Measurements from ENCODE around the gene COMMD6.

Gene COMMD6

GRCh38 chr13:75479102-75479740 lies 58.4 kb downstream of the COMMD6 start:
- peak overlapping the region; percentile 94 for H3K9ac ChIP-seq (ENCODE audit: low read length)
- DNase-seq = no peak
- H3K79me1 ChIP-seq (replicated peaks; ENCODE audit: low read length, poor library complexity, severe bottlenecking) = peaks cover 12% of the 10 kb centered on the region
- H3K36me3 ChIP-seq (ENCODE audit: control insufficient read depth in 1 of 2, insufficient read depth in 2 of 2, low read depth in 1 of 2, low read length in 2 of 2) = no peaks in the 10 kb centered on the region
- H2AK5ac ChIP-seq (ENCODE audit: low read length, severe bottlenecking) = no peak overlapping the region
- H3K27ac ChIP-seq (ENCODE audit: low read length, poor library complexity, severe bottlenecking) = no peak overlapping the region
- no peak overlapping the region for H2AFZ ChIP-seq (ENCODE audit: low read depth, low read length)
- no peak overlapping the region for H3K4me2 ChIP-seq (ENCODE audit: low read length, poor library complexity, severe bottlenecking)
- H3K4me3 ChIP-seq (ENCODE audit: insufficient read depth in 1 of 2, low read depth in 1 of 2, low read length in 2 of 2) = peak overlapping the region in 1 of 2 experiments; percentile 94
- no peaks in the 10 kb centered on the region for H3K27me3 ChIP-seq (ENCODE audit: control insufficient read depth in 1 of 2, insufficient read depth in 1 of 2, low read length in 2 of 2)
- no peak overlapping the region for H3K23ac ChIP-seq (ENCODE audit: low read length in 2 of 2)
- H2BK12ac ChIP-seq (ENCODE audit: low read length in 2 of 2) = no peak overlapping the region
- no peak overlapping the region for H2BK15ac ChIP-seq (ENCODE audit: low read depth, poor library complexity, severe bottlenecking)
- no peak overlapping the region for H3K18ac ChIP-seq (ENCODE audit: low read depth in 1 of 2, low read length in 2 of 2)
- H2BK120ac ChIP-seq (ENCODE audit: low read depth, low read length) = no peak overlapping the region
- no peak overlapping the region for H4K91ac ChIP-seq (ENCODE audit: low read length)
- peaks cover 9% of the 10 kb centered on the region for H3K4me1 ChIP-seq (ENCODE audit: control insufficient read depth, insufficient read depth, low read depth, low read length)
- H2BK5ac ChIP-seq (ENCODE audit: low read depth, low read length, poor library complexity, severe bottlenecking) = no peak overlapping the region
- 100% methylated on average over 1 of the region's 5 CpGs for WGBS
- no peaks in the 10 kb centered on the region for H3K9me3 ChIP-seq (ENCODE audit: control insufficient read depth, low read length)
- no peak overlapping the region for H3K14ac ChIP-seq (ENCODE audit: low read length in 2 of 2)
- H4K8ac ChIP-seq (ENCODE audit: low read length) = no peak overlapping the region
- no peak overlapping the region for H3K4ac ChIP-seq (ENCODE audit: low read depth in 1 of 2, low read length in 2 of 2)

- H3K36me3 ChIP-seq (ENCODE audit: control insufficient read depth in 1 of 2, insufficient read depth in 2 of 2, low read depth in 1 of 2, low read length in 2 of 2) = no peaks in the 10 kb centered on the region
- H4K91ac ChIP-seq (ENCODE audit: low read length) = no peak overlapping the region
- no peak overlapping the region for H2BK15ac ChIP-seq (ENCODE audit: low read depth, poor library complexity, severe bottlenecking)
- H3K23ac ChIP-seq (ENCODE audit: low read length in 2 of 2) = no peak overlapping the region
- no peak overlapping the region for H3K4ac ChIP-seq (ENCODE audit: low read depth in 1 of 2, low read length in 2 of 2)
- H3K14ac ChIP-seq (ENCODE audit: low read length in 2 of 2) = no peak overlapping the region
- no peaks in the 10 kb centered on the region for H3K27me3 ChIP-seq (ENCODE audit: control insufficient read depth in 1 of 2, insufficient read depth in 1 of 2, low read length in 2 of 2)
- H4K8ac ChIP-seq (ENCODE audit: low read length) = no peak overlapping the region
- peak overlapping the region in 1 of 2 experiments; percentile 94 for H3K4me3 ChIP-seq (ENCODE audit: insufficient read depth in 1 of 2, low read depth in 1 of 2, low read length in 2 of 2)
- peaks cover 12% of the 10 kb centered on the region for H3K79me1 ChIP-seq (replicated peaks; ENCODE audit: low read length, poor library complexity, severe bottlenecking)
- H2AK5ac ChIP-seq (ENCODE audit: low read length, severe bottlenecking) = no peak overlapping the region
- no peak overlapping the region for H2BK5ac ChIP-seq (ENCODE audit: low read depth, low read length, poor library complexity, severe bottlenecking)
- no peak overlapping the region for H3K18ac ChIP-seq (ENCODE audit: low read depth in 1 of 2, low read length in 2 of 2)
- H3K4me2 ChIP-seq (ENCODE audit: low read length, poor library complexity, severe bottlenecking) = no peak overlapping the region
- H3K9me3 ChIP-seq (ENCODE audit: control insufficient read depth, low read length) = no peaks in the 10 kb centered on the region
- H3K27ac ChIP-seq (ENCODE audit: low read length, poor library complexity, severe bottlenecking) = no peak overlapping the region
- peaks cover 9% of the 10 kb centered on the region for H3K4me1 ChIP-seq (ENCODE audit: control insufficient read depth, insufficient read depth, low read depth, low read length)
- H3K9ac ChIP-seq (ENCODE audit: low read length) = no peak overlapping the region
- no peak overlapping the region for H2BK12ac ChIP-seq (ENCODE audit: low read length in 2 of 2)
- WGBS = 97% methylated on average over 3 of the region's 4 CpGs
- no peak for DNase-seq
- no peak overlapping the region for H2AFZ ChIP-seq (ENCODE audit: low read depth, low read length)
- H2BK120ac ChIP-seq (ENCODE audit: low read depth, low read length) = no peak overlapping the region
Observed at GRCh38 chr13:75478659-75479058, 59.0 kb downstream of the COMMD6 start.
